ENCODE data around the gene MALAT1.

DNA sequence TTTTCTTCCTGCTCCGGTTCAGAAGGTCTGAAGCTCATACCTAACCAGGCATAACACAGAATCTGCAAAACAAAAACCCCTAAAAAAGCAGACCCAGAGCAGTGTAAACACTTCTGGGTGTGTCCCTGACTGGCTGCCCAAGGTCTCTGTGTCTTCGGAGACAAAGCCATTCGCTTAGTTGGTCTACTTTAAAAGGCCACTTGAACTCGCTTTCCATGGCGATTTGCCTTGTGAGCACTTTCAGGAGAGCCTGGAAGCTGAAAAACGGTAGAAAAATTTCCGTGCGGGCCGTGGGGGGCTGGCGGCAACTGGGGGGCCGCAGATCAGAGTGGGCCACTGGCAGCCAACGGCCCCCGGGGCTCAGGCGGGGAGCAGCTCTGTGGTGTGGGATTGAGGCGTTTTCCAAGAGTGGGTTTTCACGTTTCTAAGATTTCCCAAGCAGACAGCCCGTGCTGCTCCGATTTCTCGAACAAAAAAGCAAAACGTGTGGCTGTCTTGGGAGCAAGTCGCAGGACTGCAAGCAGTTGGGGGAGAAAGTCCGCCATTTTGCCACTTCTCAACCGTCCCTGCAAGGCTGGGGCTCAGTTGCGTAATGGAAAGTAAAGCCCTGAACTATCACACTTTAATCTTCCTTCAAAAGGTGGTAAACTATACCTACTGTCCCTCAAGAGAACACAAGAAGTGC, 661 bp upstream of the MALAT1 start:
- TF ChIP-seq, protein P1, sequence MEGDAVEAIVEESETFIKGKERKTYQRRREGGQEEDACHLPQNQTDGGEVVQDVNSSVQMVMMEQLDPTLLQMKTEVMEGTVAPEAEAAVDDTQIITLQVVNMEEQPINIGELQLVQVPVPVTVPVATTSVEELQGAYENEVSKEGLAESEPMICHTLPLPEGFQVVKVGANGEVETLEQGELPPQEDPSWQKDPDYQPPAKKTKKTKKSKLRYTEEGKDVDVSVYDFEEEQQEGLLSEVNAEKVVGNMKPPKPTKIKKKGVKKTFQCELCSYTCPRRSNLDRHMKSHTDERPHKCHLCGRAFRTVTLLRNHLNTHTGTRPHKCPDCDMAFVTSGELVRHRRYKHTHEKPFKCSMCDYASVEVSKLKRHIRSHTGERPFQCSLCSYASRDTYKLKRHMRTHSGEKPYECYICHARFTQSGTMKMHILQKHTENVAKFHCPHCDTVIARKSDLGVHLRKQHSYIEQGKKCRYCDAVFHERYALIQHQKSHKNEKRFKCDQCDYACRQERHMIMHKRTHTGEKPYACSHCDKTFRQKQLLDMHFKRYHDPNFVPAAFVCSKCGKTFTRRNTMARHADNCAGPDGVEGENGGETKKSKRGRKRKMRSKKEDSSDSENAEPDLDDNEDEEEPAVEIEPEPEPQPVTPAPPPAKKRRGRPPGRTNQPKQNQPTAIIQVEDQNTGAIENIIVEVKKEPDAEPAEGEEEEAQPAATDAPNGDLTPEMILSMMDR (IDR thresholded peaks at IDR 0.05): no peak
- no peak for TF ChIP-seq POLR2A (IDR thresholded peaks at IDR 0.05)
